H1 (cell line): ENCODE data around the gene KPNA3. TPM values are rescaled to one million over a fixed set of nuclear protein-coding genes. Genes with fewer than 3 reads are reported as not detected.

Source experiments
- TBP ChIP-seq: IDR thresholded peaks from 2 replicates; pipeline ENCODE4 v1.6.1; 2011; ENCODE audit warnings: low read depth, low read length, improper control_type of control experiment
- polyA plus RNA-seq, 7 experiments: library from polyadenylated mRNA; depleted of rRNA in 3 of 7; stranded (reverse) in 5 of 7; unstranded in 2 of 7; fragments of >200 nt in 5 of 7; fragments of 200-250 nt in 2 of 7; gene quantifications; 1 replicate in 5 of 7; 2 replicates in 1 of 7; 4 replicates in 1 of 7; pipeline versions ENCODE4 v1.2.1 to v1.2.3, GENCODE V29; 2011 to 2013; ENCODE audit warnings: missing spikeins in 2 of 7, mixed read lengths in 2 of 7
- total RNA-seq: library from RNA; stranded (reverse); fragmentation: NEBNext Ultra II Directional; extraction: Animal tissue kit (Norgen Biotek cat#: 25700); gene quantifications from 2 replicates; pipeline ENCODE4 v1.2.1, GENCODE V29; 2021

The KPNA3 gene
- total and polyA plus RNA-seq, 2 of the 8 experiments (the other 6 are each of a cell fraction or from before 2014, with no cell fraction given), result 21.4 to 63.2 TPM

- TF ChIP-seq TBP, result no peak
These were observed 136.6 kb downstream of the KPNA3 start (continued) for GRCh38 chr13:49655906-49656305.
